NCI-H1048 (cell line): ENCODE measurements around the gene ABHD16B.

Experiments
- DNase-seq: peaks from one replicate; lab custom pipeline; 2025; lab: John Stamatoyannopoulos, UW

The ABHD16B gene

DNA sequence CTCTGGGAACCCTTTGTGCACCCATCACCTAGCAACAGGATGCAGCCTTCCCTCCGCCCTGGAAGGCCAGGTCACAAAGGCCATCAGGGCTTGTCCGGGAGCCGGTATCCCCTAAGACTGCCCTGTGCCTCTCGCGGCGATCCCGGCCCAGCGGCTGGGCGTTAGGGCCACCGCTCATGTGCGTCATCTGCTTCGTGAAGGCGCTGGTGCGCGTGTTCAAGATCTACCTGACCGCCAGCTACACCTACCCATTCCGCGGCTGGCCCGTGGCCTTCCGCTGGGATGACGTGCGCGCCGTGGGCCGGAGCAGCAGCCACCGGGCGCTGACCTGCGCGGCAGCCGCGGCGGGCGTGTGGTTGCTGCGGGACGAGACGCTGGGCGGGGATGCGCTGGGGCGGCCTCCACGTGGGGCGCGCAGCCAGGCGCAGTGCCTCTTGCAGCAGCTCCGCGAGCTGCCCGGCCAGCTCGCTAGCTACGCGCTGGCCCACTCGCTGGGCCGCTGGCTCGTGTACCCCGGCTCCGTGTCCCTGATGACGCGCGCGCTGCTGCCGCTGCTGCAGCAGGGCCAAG, at the start of gene ABHD16B:
TSS of gene ABHD16B (plus strand) at position 134 of the 570 bp plus-strand sequence. CDS start at position 177, 43 bp downstream.
- DNase-seq, result no peak

DNA sequence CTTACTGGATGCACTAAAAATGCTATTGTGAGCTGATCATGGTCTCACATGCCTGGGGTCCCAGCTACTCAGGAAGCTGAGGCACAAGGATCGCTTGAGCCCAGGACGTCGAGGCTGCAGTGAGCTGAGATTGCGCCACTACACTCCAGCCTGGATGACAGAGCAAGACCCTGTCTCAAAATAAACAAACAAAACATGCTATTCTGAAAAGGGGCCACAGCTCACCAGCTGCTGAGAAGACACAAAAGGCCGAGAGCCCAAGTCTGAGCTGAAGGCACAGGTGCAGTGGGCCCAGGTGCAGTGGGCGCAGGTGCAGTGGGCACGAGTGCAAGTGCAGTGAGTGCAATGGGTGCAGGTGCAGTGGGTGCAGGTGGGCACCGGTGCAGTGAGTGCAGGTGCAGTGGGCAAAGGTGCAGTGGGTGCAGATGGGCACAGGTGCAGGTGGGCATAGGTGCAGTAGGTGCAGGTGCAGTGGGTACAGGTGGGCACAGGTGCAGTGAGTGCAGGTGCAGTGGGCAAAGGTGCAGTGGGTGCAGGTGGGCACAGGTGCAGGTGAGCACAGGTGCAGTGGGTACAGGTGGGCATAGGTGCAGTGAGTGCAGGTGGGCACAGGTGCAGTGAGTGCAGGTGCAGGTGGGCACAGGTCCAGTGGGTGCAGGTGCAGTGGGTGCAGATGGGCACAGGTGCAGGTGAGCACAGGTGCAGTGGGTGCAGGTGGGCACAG, 46.2 kb upstream of the ABHD16B start:
- no peak for DNase-seq

DNA sequence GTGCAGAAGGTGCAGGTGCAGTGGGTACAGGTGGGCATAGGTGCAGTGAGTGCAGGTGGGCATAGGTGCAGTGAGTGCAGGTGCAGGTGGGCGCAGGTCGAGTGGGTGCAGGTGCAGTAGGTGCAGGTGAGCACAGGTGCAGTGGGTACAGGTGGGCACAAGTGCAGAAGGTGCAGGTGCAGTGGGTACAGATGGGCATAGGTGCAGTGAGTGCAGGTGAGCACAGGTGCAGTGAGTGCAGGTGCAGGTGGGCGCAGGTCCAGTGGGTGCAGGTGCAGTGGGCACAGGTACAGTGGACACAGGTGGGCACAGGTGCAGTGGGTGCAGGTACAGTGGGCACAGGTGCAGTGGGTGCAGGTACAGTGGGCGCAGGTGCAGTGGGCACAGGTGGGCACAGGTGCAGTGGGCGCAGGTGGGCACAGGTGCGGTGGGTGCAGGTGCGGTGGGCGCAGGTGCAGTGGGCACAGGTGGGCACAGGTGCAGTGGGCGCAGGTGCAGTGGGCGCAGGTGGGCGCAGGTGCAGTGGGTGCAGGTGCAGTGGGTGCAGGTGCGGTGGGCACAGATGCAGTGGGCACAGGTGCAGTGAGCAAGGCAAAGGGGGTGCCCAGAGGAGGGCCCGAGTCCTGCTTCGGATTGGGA, 45.6 kb upstream of the ABHD16B start:
- no peak for DNase-seq

DNA sequence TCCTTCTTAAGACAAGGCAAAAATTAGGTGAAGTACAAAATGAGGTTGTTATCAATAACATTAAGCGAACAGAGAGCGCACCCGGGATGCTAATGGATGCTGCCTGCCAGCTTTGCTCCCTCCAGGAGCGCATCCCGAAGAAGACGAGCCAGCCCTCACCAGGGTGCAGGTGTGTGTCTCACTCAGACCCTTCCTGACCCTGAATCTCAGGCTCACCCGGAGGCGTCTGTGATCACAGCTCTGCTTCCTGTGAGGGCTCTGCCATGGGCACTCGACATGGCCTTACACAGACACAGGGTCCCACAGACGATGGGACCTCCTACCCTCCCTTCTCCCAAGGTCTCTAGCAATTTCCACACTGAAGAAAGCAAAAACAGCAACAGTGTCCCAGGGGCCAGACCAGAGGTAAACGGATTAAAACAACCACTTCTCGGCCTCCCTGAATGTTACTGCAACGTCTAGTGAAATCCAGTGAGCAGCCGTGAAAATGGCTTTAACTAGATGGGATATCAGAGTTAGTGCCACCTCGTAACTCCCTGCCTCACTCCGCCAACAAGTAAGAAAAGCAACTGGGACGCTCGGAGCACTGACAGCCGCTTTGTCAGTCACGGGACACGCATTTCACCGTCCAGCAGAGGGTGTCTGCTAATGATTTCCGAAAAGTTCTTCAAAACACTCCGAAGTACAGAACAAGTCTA, 41.9 kb upstream of the ABHD16B start:
- DNase-seq, result no peak

DNA sequence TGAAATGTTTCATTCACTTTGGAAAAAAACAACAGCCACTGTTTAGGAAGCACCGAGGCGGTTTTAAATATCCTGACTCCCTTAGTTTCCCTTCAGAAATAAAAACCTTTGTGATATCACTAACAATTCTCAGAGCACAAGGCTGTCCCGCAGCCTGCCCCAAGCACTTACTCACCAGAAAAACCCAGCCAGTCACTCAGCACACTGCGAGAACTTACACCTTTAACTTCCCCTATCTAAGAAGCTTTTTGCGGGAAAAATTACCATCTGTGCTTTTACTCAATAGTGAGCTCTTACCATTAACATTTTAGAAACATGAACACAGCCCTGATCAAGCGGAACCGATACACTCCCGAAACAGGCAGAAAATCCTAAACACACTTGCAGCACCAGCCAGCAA, 39.5 kb upstream of the ABHD16B start:
- no peak for DNase-seq

DNA sequence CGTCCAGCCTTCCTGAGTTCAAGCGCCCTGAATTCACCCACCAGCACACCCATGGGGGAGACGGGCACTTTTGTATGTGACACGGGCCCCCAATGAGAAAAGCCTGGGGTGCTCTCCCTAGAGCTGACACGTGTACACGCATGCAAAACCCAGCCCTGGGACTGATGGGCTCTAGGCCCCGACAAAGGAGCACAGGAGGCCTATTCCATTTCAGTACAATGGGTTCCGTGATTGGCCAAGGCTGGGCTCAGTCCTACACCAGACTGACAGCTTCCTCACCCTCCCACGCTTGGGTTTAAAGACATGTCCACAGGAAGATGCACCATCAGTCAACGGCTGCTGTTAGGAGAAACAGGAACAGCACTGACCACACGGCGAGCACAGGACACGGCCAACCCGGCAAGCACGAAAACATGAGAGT, 39.0 kb upstream of the ABHD16B start:
- no peak for DNase-seq

DNA sequence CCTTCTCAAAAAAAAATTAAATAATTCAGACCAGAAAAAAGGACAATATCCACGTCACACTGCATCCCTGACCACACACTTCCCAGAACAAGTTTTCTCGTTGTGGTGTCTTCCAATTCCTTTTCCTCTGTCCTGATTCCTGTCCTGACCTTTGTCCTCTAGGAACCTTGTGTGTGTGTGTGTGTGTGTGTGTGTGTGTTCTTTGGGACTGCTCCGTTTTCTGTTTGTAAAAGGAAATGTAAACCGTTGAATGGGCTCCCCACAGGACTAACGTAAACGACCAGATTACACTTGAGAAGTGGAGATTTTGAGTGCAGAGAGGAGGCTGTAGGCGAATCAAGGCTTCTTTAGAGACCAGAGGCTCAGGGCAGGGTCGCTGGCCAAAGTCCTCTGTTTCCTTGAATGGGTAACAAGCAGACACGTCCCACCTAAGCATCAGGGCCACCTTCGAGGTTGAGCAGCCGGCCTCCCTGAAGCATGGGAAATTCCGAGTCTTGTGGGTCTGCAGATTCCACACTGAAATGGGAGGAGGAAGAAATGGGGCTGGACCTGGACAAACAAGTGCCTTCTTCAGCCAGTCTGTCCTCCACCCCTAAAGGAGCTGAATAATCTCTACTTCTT, 37.5 kb upstream of the ABHD16B start:
- no peak for DNase-seq

DNA sequence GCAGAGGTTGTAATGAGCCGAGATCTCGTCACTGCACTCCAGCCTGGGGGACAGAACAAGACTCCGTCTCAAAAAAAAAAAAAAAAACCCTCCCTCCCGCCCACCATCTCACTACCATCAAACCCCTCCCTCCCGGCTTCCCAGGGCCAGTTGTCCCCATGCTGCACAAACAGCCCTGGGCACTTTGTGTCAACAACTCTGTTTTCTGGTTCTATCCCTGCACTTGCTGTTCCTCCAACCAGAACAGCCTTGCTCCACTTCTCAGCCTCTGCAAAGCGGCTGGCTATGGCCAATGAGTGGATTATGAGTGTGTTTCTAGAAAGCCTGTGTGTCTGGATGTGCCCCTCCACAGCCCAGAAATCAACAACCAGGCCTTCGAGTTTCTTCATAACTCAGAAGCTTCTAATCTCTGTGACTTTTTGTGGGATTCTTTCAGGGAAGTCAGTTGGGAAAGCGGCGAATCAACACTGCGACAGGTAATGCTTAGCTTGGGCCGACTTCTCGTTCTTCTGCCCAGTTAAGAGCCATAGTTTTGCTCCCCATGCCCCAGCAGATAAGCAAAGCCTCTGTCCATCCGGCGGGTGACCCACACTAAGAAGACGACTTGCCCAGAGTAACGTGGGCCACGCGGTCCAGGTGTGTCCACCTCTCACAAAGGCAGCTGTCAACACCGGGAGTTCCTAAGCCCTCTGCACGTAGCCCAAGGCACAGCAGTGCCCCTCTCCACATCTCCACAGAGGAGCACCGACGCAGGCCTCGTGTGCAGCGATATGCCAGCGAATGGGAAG, 35.8 kb upstream of the ABHD16B start:
- no peak for DNase-seq

DNA sequence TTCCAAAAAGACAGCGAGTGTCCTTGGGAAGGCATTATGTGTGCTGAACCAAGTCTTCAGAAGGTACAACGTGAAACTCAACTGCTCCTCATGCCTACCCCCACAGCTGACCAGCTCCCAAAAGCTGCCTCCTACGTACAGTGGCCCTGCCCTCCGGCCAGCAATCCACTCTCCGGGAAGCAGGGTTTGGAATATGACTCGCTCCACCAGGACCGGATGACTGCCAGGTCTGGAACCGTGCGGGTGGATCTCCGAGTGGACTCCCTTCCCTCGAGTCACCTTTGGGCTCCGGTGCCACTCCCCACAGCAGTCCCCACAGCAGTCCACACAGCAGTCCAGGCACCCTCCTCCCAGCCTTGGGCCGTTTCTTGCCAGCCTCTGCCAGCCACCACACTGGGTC, 34.5 kb upstream of the ABHD16B start:
- no peak for DNase-seq

DNA sequence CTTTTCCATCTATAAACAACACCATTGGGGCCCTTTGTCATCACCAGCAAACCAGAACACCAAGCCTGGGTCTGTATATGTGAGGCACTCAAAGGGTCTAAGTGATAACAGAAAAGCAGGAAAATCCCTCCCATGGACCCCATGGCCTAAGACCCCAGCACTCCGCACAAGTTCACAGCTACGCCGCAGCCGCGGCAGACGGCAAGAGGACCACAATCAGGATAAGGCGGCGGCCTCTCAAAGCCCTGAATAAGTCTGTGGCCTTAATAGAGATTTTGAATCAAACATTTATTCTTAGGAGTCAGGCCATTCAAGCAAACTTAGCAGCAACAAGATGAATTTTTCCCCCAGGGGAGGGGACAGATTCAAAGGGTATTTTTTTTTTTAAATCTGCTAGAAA, 33.2 kb upstream of the ABHD16B start:
- no peak for DNase-seq

DNA sequence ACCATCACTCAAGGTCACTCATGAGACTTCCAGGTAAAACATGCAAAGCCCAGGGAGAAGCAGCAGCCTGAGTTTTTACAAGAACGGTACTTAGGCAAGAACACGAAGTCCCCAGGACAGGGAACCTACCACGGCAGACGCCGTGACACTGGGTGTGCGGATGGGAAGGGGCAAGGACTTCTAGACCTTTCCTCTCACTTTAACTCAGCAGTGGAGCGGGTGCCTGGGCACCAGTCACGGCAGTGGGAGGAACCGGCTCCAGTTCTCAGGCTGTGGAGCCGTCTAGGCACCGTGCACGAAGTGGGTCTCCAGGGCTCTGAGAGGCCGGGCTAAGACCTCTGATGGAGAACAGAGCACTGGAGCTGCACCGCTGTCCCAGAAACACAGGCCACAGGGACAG, 32.8 kb upstream of the ABHD16B start:
- DNase-seq, result no peak

DNA sequence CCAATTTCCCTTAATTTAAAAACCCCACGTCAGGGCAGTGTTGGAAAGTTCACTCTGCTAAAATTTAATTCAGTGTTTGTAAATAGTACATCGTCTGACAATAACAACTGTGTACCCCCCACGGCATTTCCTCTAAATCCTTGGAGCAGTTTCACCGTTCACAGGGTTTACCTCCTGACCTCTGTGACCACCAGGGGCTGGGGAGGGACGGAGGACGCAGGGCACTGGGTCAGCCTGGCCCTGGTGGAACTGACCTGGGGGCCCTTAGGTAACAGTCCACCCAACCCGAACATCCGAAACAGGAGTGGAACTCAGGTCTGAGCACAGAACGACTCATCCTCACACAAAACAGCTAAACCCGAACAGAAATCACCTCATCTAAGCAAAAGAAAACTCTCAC, 32.3 kb upstream of the ABHD16B start:
- no peak for DNase-seq

DNA sequence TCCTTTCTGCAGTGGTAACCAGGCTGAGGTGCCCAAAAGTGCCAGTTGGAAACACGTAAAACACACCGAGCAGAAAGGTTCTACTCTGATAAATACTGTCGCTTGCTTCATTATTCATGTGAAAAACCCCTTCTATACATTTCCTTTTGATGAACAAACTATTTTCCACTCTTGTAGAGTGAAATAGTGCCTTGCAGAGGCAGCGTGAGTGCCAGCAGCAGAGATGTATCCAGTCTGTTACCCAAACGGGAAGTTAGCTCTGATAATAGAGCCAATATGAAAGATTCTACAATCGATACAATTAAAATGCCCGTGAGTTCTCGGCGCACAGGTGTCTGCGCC, 31.7 kb upstream of the ABHD16B start:
- DNase-seq, result no peak

DNA sequence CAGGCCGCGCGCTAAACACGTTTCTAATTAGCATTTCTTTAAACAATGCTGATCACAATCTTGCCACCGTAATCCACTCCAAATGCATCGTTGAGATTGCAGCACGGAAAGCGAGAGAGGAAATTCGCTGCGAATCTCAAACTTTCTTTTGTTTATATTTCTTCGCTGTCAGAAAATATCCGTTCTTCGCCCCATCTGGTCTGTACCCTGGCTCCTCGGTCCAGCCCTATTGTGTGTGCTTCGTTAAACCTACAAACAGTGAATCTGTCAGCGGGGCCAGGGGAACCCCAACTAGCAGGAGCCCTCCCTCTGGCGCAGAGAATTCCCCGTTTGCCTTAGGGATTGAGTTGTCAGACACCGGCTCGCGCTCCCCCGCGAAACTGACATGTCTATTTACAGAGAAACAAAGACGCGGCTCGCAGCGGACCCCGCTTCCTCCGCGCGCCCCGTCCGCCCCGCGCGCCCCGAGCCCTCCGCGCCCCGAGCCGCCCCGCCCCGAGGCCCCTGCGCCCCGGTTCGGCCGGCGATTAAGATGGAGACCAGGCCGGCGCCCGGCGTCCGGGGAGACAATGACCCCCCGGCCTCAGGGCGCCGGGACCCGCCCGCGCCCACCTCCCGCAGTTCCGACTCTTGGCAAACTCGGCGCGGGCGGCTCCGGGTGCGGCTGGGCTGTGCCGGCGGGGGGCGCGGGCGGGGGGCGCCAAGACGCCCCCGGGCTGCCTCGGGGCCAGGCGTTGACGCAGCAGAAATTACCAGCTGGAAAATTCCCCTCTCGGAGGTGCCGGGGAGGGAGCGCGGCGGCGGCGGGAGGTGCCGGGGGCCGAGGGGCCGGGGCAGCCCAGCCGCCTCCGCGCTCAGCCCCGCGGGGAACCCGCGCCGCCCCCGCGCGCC, 31.1 kb upstream of the ABHD16B start:
- no peak for DNase-seq

DNA sequence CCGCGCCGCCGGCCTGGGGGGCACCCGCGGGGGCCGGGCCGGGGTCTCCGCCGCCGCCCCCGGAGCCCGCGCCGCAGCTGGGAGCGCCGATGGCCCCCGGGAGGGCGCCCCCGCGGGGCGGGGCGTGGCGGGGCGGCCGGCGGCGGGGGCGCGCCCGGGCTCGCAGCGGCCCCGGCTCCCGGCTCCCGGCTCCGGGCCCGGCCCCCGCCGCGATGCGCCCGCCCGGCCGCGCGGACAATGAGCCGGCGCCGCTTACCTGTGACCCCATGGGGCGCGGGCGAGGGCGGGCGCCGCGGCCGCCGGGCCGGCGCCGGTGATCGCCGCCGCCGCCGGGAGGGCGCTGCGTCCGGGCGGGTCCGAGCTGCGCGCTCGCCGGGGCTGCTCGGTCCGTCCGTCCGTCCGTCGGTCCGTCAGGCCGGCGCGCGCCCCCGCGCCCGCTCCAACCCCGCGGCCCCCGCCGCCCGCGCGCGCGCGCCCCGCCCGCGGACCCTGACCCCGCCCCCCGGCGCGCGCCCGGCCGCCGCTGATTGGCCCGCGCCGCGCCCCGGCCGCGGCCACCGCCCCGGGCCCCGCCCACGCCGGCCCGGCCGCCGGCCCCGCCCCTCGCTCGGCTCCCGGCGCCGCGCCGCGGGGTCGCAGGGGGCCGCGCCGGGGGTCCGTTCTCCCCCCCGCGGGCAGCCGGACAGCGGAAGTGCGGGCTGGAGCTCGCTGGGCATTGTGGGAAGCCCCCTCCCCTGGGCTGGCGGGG, 30.3 kb upstream of the ABHD16B start, which contains the start of gene ZBTB46:
TSS of gene ZBTB46 (minus strand) at position 424 of the 748 bp plus-strand sequence. CDS start 40,507 bp downstream, outside the sequence.
- no peak for DNase-seq

DNA sequence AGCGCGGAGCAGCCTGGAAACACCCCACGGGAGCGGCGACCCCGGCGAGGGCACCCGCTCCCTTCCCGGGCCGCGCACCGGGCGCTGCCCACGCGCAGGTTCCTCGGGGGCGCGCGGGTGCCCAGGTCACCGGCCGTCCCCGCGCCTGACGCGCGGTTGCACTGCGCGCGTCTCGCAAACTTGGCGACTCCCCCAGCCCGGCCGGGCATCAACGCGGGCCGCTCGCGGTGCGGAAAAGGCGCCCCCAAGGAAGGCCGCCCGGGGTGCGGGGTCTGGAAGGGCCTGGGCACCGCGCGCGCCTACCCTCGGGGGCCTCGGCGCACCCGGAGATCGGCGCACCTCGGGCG, 29.7 kb upstream of the ABHD16B start:
- no peak for DNase-seq

DNA sequence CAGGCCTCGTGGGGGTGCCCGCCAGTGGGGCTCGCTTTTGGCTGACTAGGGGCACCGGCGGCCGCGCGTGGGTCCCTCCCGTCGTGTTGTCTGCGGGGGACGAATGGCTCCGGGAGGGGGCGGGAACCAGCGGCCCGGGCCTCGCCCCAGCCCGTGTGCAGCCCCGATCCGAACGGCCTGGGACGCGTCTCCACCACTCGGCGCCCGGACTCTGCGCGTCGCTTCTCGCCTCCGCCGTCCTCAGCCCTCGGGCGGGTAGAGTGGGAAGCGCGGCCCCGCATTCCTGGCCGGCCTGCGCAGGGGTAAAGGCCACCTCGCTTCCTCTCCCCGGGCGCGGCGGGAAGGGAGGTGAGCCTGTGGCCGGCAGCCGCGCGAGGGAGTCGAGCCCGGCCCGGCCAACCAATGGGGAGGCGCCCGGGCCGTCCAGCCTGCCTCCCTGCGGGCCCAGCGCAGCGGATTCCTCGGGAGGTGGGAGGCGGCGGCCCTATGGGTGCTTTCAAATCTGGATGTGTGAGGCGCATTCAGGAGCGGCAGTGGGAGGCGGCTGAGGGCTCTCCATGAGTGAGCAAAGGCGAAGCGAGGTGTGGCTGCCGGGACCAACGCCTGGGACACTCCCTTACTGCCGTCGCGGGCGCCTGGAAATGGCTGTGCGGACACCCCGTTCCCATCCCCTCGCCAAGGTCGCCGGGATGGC, 29.2 kb upstream of the ABHD16B start:
- no peak for DNase-seq

DNA sequence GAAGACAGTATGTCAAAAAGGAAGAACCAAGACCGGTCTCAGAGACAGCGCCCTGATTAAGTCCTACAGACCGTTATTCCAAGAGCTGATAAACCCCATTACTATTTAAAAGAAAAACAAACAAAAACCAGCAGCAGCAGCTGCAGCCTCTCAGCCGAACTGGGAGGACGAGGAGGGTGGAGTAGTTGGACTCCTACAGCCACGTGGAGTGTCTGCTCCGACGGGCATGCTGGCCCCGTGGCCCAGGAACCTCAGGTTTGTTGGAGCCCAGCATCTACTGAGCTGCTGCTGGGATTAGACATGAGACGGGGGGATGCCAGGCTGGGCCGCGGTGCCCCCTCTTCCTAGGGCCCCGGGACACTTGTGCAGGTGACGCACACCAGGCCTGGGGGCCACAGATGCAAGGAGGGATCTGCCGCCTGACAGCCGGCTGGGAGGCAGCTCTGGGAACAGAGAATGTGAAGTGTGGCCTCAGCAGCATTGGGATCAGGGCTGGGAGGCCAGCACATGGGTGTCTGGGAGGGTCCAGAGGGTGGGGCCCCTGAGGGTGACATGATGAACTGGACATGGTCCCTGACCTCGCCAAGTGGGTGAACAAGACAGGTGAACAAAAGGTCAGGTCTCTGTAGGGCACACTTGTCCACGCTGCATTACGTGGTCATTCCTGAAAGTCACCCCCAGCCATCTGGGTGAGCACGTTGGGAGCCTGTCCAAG, 27.4 kb upstream of the ABHD16B start:
- no peak for DNase-seq

DNA sequence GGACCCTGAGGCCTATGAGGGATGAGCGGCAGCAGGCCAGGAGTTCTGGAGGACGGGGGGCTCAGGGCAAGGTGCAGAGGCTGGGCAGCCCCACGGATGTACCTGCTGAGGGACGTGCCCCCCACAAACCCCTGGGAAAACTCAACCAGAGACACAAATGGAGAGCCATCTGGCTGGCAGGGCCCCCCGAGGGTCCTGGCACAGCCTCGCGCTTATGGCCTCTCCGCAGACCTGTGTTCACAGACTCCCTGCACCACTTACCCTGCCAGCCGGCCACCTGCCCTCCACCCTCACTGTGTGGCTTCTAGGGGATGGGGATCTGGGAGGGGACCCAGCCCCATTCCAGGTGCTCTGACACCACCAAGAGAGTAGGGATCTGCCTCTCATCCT, 26.8 kb upstream of the ABHD16B start:
- no peak for DNase-seq
